H9 (cell line): Measurements from ENCODE around the gene FBXL14. TPM values are rescaled to one million over a fixed set of nuclear protein-coding genes. Genes with fewer than 3 reads are reported as not detected.

Experiments
- DNase-seq: peaks from one replicate; pipeline ENCODE4 v3.0.0-alpha.2; 2017
- H2AFZ ChIP-seq: one replicate; pipeline ENCODE4 v1.6.1; 2013; ENCODE audit warnings: mild to moderate bottlenecking, low read length, control low read depth, moderate library complexity
- H2AK5ac ChIP-seq: 2 replicates; pipeline ENCODE4 v1.6.1; 2013; ENCODE audit warnings: low read length, control low read depth, mixed read lengths; ENCODE audit not compliant: insufficient read length
- H2BK120ac ChIP-seq: one replicate; pipeline ENCODE4 v1.6.1; 2013; ENCODE audit warnings: low read depth, mild to moderate bottlenecking, low read length, control low read depth, inconsistent platforms; ENCODE audit not compliant: poor library complexity, severe bottlenecking
- H2BK12ac ChIP-seq: 2 replicates; pipeline ENCODE4 v1.6.1; 2013; ENCODE audit warnings: low read length, control low read depth, mixed read lengths, low read depth; ENCODE audit not compliant: insufficient read length
- H2BK15ac ChIP-seq: 2 replicates; pipeline ENCODE4 v1.6.1; 2013; ENCODE audit warnings: low read depth, low read length, control low read depth
- H2BK20ac ChIP-seq: one replicate; pipeline ENCODE4 v1.6.1; 2013; ENCODE audit warnings: low read depth, mild to moderate bottlenecking, low read length, control low read depth, inconsistent platforms; ENCODE audit not compliant: poor library complexity, severe bottlenecking
- H2BK5ac ChIP-seq: 2 replicates; pipeline ENCODE4 v1.6.1; 2013; ENCODE audit warnings: low read length, control low read depth, mixed read lengths; ENCODE audit not compliant: insufficient read length
- H3K14ac ChIP-seq: 2 replicates; pipeline ENCODE4 v1.6.1; 2013; ENCODE audit warnings: low read length, control low read depth; ENCODE audit not compliant: insufficient read depth
- H3K18ac ChIP-seq: 2 replicates; pipeline ENCODE4 v1.6.1; 2013; ENCODE audit warnings: low read depth, mild to moderate bottlenecking, mixed read lengths, low read length, control low read depth; ENCODE audit not compliant: insufficient read length
- H3K23ac ChIP-seq: 2 replicates; pipeline ENCODE4 v1.6.1; 2013; ENCODE audit warnings: low read length, control low read depth, mixed read lengths, low read depth; ENCODE audit not compliant: insufficient read length
- H3K23me2 ChIP-seq: 2 replicates; pipeline ENCODE4 v1.6.1; 2013; ENCODE audit warnings: low read depth, mild to moderate bottlenecking, mixed read lengths, low read length, control low read depth; ENCODE audit not compliant: insufficient read length, poor library complexity, severe bottlenecking
- H3K27ac ChIP-seq: 2 replicates; pipeline ENCODE4 v1.5.1; 2013; ENCODE audit warnings: low read length, control low read depth, mixed read lengths, low read depth; ENCODE audit not compliant: insufficient read length
- H3K27me3 ChIP-seq: 2 replicates; pipeline ENCODE4 v1.6.1; 2013; ENCODE audit warnings: low read length, control low read depth, inconsistent platforms; ENCODE audit not compliant: insufficient read depth
- H3K4ac ChIP-seq: 2 replicates; pipeline ENCODE4 v1.6.1; 2013; ENCODE audit warnings: low read depth, mild to moderate bottlenecking, control low read depth, inconsistent platforms, low read length, moderate library complexity
- H3K4me1 ChIP-seq: 2 replicates; pipeline ENCODE4 v1.6.1; 2013; ENCODE audit warnings: low read length, control low read depth, inconsistent platforms; ENCODE audit not compliant: insufficient read depth
- H3K4me2 ChIP-seq: 2 replicates; pipeline ENCODE4 v1.6.1; 2013; ENCODE audit warnings: low read length, control low read depth, mixed read lengths; ENCODE audit not compliant: insufficient read length, insufficient read depth
- H3K56ac ChIP-seq: 2 replicates; pipeline ENCODE4 v1.6.1; 2013; ENCODE audit warnings: low read depth, mild to moderate bottlenecking, mixed read lengths, low read length, control low read depth; ENCODE audit not compliant: insufficient read length
- H3K79me1 ChIP-seq: 2 replicates; pipeline ENCODE4 v1.6.1; 2013; ENCODE audit warnings: low read depth, mild to moderate bottlenecking, moderate library complexity, low read length, control low read depth, inconsistent platforms; ENCODE audit not compliant: insufficient read depth, poor library complexity, severe bottlenecking
- H3K79me2 ChIP-seq: 2 replicates; pipeline ENCODE4 v1.6.1; 2013; ENCODE audit warnings: low read length, control low read depth, inconsistent platforms; ENCODE audit not compliant: insufficient read depth
- H3K9ac ChIP-seq: 2 replicates; pipeline ENCODE4 v1.6.1; 2013; ENCODE audit warnings: low read length, control low read depth, mixed read lengths; ENCODE audit not compliant: insufficient read length; ENCODE audit errors: extremely low read depth
- H3K9me3 ChIP-seq: one replicate; pipeline ENCODE4 v1.6.1; 2013; ENCODE audit warnings: low read depth, low read length, inconsistent platforms; ENCODE audit not compliant: control insufficient read depth
- H3T11ph ChIP-seq: one replicate; pipeline ENCODE4 v1.6.1; 2013; ENCODE audit warnings: mild to moderate bottlenecking, low read length, control low read depth, inconsistent platforms
- H4K20me1 ChIP-seq: one replicate; pipeline ENCODE4 v1.6.1; 2013; ENCODE audit not compliant: control insufficient read depth, insufficient read length, insufficient read depth
- H4K5ac ChIP-seq: 2 replicates; pipeline ENCODE4 v1.6.1; 2013; ENCODE audit warnings: low read depth, mild to moderate bottlenecking, mixed read lengths, low read length, control low read depth; ENCODE audit not compliant: insufficient read length
- H4K8ac ChIP-seq: replicated peaks from 2 replicates; pipeline ENCODE4 v1.6.1; 2013; ENCODE audit warnings: low read length, control low read depth, mixed read lengths, low read depth; ENCODE audit not compliant: insufficient read length
- H4K91ac ChIP-seq: 2 replicates; pipeline ENCODE4 v1.6.1; 2013; ENCODE audit warnings: low read depth, mild to moderate bottlenecking, moderate library complexity, mixed read lengths, low read length, control low read depth; ENCODE audit not compliant: insufficient read length
- H3K27ac Mint-ChIP-seq, 3 experiments: 2 replicates in 2 of 3; 3 replicates in 1 of 3; pipeline ENCODE4 v1.8.0; 2020 to 2021; ENCODE audit warnings: mixed read lengths in 3 of 3, mild to moderate bottlenecking in 1 of 3, moderate library complexity in 1 of 3
- H3K27me3 Mint-ChIP-seq: 2 replicates; pipeline ENCODE4 v1.8.0; 2021; ENCODE audit warnings: low read depth, mild to moderate bottlenecking, moderate library complexity, mixed read lengths
- H3K36me3 Mint-ChIP-seq, 3 experiments: 2 replicates in 2 of 3; 3 replicates in 1 of 3; pipeline ENCODE4 v1.8.0; 2020 to 2021; ENCODE audit warnings: low read depth in 3 of 3, mixed read lengths in 3 of 3; ENCODE audit not compliant: insufficient read depth in 1 of 3
- H3K4me1 Mint-ChIP-seq, 2 experiments: 2 replicates each; pipeline ENCODE4 v1.8.0; 2020; ENCODE audit warnings: mixed read lengths in 2 of 2
- H3K4me3 Mint-ChIP-seq, 2 experiments: 2 replicates in 1 of 2; 3 replicates in 1 of 2; pipeline ENCODE4 v1.8.0; 2020 to 2021; ENCODE audit warnings: mild to moderate bottlenecking in 2 of 2, mixed read lengths in 2 of 2, moderate library complexity in 1 of 2
- H3K9me3 Mint-ChIP-seq, 2 experiments: 2 replicates in 1 of 2; 3 replicates in 1 of 2; pipeline ENCODE4 v1.8.0; 2020; ENCODE audit warnings: mild to moderate bottlenecking in 2 of 2, mixed read lengths in 2 of 2, moderate library complexity in 1 of 2
- CTCF ChIP-seq: fragments of 200-600 bp; sonication (generic); conservative IDR thresholded peaks from 3 replicates; pipeline ENCODE4 v1.8.0; 2021; ENCODE audit warnings: antibody characterized with exemption, mild to moderate bottlenecking
- WGBS: extraction: QIAGEN DNeasy Blood & Tissue Kit; methylation state at CpG from one replicate; pipeline ENCODE4 v1.1.7; 2013; ENCODE audit warnings: missing lambda C conversion rate, low lambda C conversion rate, mixed read lengths; ENCODE audit not compliant: insufficient read length; ENCODE audit errors: extremely low coverage; 5-methylcytosine and 5-hydroxymethylcytosine counted together
- total RNA-seq: library from RNA; stranded (reverse); gene quantifications from 2 replicates; pipeline ENCODE4 v1.2.1, GENCODE V29; 2021

Gene FBXL14
- total RNA-seq, 1 experiment from 2014 or later = 15.6 TPM

GRCh38 chr12:1560704-1561103 lies 33.7 kb downstream of the FBXL14 start:
- Histone ChIP-seq H3K4ac (no peak overlapping the region), H3K4me1 (0 out of 2 replicates have a peak, but pooled peaks cover 2% of the 10 kb centered on the region), H4K8ac (no peak overlapping the region), H2BK15ac (no peak overlapping the region), H2BK12ac (no peak overlapping the region), H2BK5ac (no peak overlapping the region), H3K79me1 (no peaks in the 10 kb centered on the region), H3K23me2 (no peaks in the 10 kb centered on the region), H2AK5ac (no peak overlapping the region), H4K5ac (no peak overlapping the region), H3K27me3 (no peaks in the 10 kb centered on the region), H3K14ac (no peak overlapping the region), H3K27ac (no peak overlapping the region), H3K23ac (no peak overlapping the region), H2BK20ac (no peak overlapping the region), H2BK120ac (no peak overlapping the region), H2AFZ (no peak overlapping the region), H4K91ac (no peak overlapping the region), H3K4me2 (no peak overlapping the region), H3T11ph (no peak overlapping the region), H3K79me2 (no peaks in the 10 kb centered on the region), H3K56ac (no peak overlapping the region), H3K9me3 (no peaks in the 10 kb centered on the region), H4K20me1 (no peaks in the 10 kb centered on the region), H3K18ac (no peak overlapping the region), H3K9ac (no peak overlapping the region)
- no peak overlapping the region for H3K27ac Mint-ChIP-seq
- no peak overlapping the region for H3K4me3 Mint-ChIP-seq
- 0 out of 5 replicates have a peak, but pooled peaks cover 0 to 2% of the 10 kb centered on the region in 2 experiments for H3K9me3 Mint-ChIP-seq
- H3K36me3 Mint-ChIP-seq = no peaks in the 10 kb centered on the region; a peak in 1 of 7 replicates
- WGBS = no CpG with 5 or more reads among the region's 6 CpGs
- H3K27me3 Mint-ChIP-seq = no peaks in the 10 kb centered on the region; the same call in none of the 2 replicates
- H3K4me1 Mint-ChIP-seq = peaks cover 9% of the 10 kb centered on the region in 2 experiments; a peak in 3 of 4 replicates
- no peak for DNase-seq
- TF ChIP-seq CTCF = no peak
